Neural progenitor cell (in vitro differentiated cells): ENCODE data around the gene MSLN. TPM values are rescaled to one million over a fixed set of nuclear protein-coding genes. Genes with fewer than 3 reads are reported as not detected.

Experiments
- DNase-seq: peaks from one replicate; pipeline ENCODE4 v3.0.0-alpha.2; 2016; ENCODE audit warnings: low spot score
- H2AFZ ChIP-seq: fragments of 200-600 bp; sonication (generic); replicated peaks from 2 replicates; pipeline ENCODE4 v1.6.1; 2016; ENCODE audit warnings: antibody characterized with exemption
- H3F3A ChIP-seq: fragments of 200-600 bp; sonication (generic); 2 replicates; pipeline ENCODE4 v1.6.1; 2016; ENCODE audit warnings: antibody characterized with exemption, low read depth
- H3K27ac ChIP-seq: fragments of 200-600 bp; sonication (generic); 2 replicates; pipeline ENCODE4 v1.5.1; 2016; ENCODE audit warnings: mild to moderate bottlenecking
- H3K27me3 ChIP-seq: fragments of 200-600 bp; sonication (generic); 2 replicates; pipeline ENCODE4 v1.6.1; 2016; ENCODE audit warnings: mild to moderate bottlenecking, moderate library complexity
- H3K36me3 ChIP-seq: fragments of 200-600 bp; sonication (generic); 2 replicates; pipeline ENCODE4 v1.5.1; 2016
- H3K4me1 ChIP-seq: fragments of 200-600 bp; sonication (generic); 2 replicates; pipeline ENCODE4 v1.6.1; 2016; ENCODE audit warnings: mixed run types
- H3K4me2 ChIP-seq: fragments of 200-600 bp; sonication (generic); 2 replicates; pipeline ENCODE4 v1.6.1; 2016
- H3K4me3 ChIP-seq: fragments of 200-600 bp; sonication (generic); 2 replicates; pipeline ENCODE4 v1.5.1; 2016
- H3K79me2 ChIP-seq: fragments of 200-600 bp; sonication (generic); 2 replicates; pipeline ENCODE4 v1.6.1; 2016; ENCODE audit warnings: low read depth
- H3K9ac ChIP-seq: fragments of 200-600 bp; sonication (generic); 2 replicates; pipeline ENCODE4 v1.6.1; 2016
- H3K9me3 ChIP-seq: fragments of 200-600 bp; sonication (generic); 2 replicates; pipeline ENCODE4 v1.5.1; 2016; ENCODE audit warnings: low read depth
- H4K20me1 ChIP-seq: fragments of 200-600 bp; sonication (generic); 2 replicates; pipeline ENCODE4 v1.6.1; 2016; ENCODE audit warnings: low read depth
- H3K27ac Mint-ChIP-seq: 3 replicates; pipeline ENCODE4 v1.8.0; 2021; ENCODE audit warnings: mixed read lengths
- H3K27me3 Mint-ChIP-seq: 2 replicates; pipeline ENCODE4 v1.8.0; 2022; ENCODE audit warnings: low read depth, mild to moderate bottlenecking, inconsistent platforms, moderate library complexity, mixed read lengths; ENCODE audit not compliant: insufficient read depth
- H3K36me3 Mint-ChIP-seq: 3 replicates; pipeline ENCODE4 v1.8.0; 2021; ENCODE audit warnings: mixed read lengths
- H3K4me1 Mint-ChIP-seq: 3 replicates; pipeline ENCODE4 v1.8.0; 2021; ENCODE audit warnings: mixed read lengths
- H3K4me3 Mint-ChIP-seq: 3 replicates; pipeline ENCODE4 v1.8.0; 2021; ENCODE audit warnings: mild to moderate bottlenecking, moderate library complexity, mixed read lengths
- H3K9me3 Mint-ChIP-seq: 3 replicates; pipeline ENCODE4 v1.8.0; 2020; ENCODE audit warnings: mixed read lengths
- CTCF ChIP-seq: fragments of 200-600 bp; sonication (generic); IDR thresholded peaks from 2 replicates; pipeline ENCODE4 v1.5.1; 2017; ENCODE audit warnings: antibody characterized with exemption, mild to moderate bottlenecking
- EZH2 ChIP-seq: fragments of 200-600 bp; sonication (generic); IDR thresholded peaks from 2 replicates; pipeline ENCODE4 v1.6.1; 2017; ENCODE audit warnings: antibody characterized with exemption, mild to moderate bottlenecking, moderate library complexity
- EZH2phosphoT487 ChIP-seq: fragments of 200-600 bp; sonication (generic); IDR thresholded peaks from 2 replicates; pipeline ENCODE4 v1.6.1; 2017; ENCODE audit warnings: antibody characterized with exemption
- total RNA-seq: library from RNA; depleted of rRNA; stranded (reverse); fragments of >200 nt; gene quantifications from 2 replicates; pipeline ENCODE4 v1.2.3, GENCODE V29; 2015; ENCODE audit warnings: low replicate concordance

Gene MSLN
- total RNA-seq, 1 donor from 2014 or later: 0.82 TPM

GRCh38 chr16:780296-780695 lies 19.8 kb downstream of the MSLN start:
- Mint-ChIP-seq H3K4me1 (peaks cover 4% of the 10 kb centered on the region), H3K27me3 (peaks cover 10% of the 10 kb centered on the region), H3K36me3 (no peaks in the 10 kb centered on the region), H3K9me3 (no peaks in the 10 kb centered on the region), H3K27ac (no peak overlapping the region), H3K4me3 (peak overlapping the region; percentile 15)
- Histone ChIP-seq H3K9ac (no peak overlapping the region), H3K27ac (no peak overlapping the region), H3K9me3 (no peaks in the 10 kb centered on the region), H3K4me2 (no peak overlapping the region), H3K36me3 (no peaks in the 10 kb centered on the region), H4K20me1 (no peaks in the 10 kb centered on the region), H3K27me3 (peaks cover 42% of the 10 kb centered on the region), H2AFZ (no peak overlapping the region), H3K4me3 (no peak overlapping the region), H3K79me2 (no peaks in the 10 kb centered on the region), H3F3A (no peaks in the 10 kb centered on the region), H3K4me1 (no peaks in the 10 kb centered on the region)
- no peak for TF ChIP-seq CTCF
- no peak for TF ChIP-seq EZH2
- no peak for TF ChIP-seq EZH2phosphoT487
- DNase-seq: no peak

GRCh38 chr16:781346-782010 lies 20.9 kb downstream of the MSLN start:
- Histone ChIP-seq H4K20me1 (peaks cover 8% of the 10 kb centered on the region), H3K9me3 (no peaks in the 10 kb centered on the region), H3K27ac (no peak overlapping the region), H3K27me3 (peaks cover 42% of the 10 kb centered on the region), H3K79me2 (no peaks in the 10 kb centered on the region), H3K9ac (no peak overlapping the region), H2AFZ (no peak overlapping the region), H3K4me2 (no peak overlapping the region), H3F3A (peaks cover 3% of the 10 kb centered on the region), H3K4me3 (no peak overlapping the region), H3K4me1 (no peaks in the 10 kb centered on the region), H3K36me3 (no peaks in the 10 kb centered on the region)
- Mint-ChIP-seq H3K4me3 (no peak overlapping the region), H3K27ac (no peak overlapping the region), H3K4me1 (peaks cover 4% of the 10 kb centered on the region), H3K9me3 (no peaks in the 10 kb centered on the region), H3K27me3 (peaks cover 10% of the 10 kb centered on the region), H3K36me3 (no peaks in the 10 kb centered on the region)
- no peak for DNase-seq
- TF ChIP-seq EZH2 (no peak), CTCF (no peak), EZH2phosphoT487 (no peak)

DNA sequence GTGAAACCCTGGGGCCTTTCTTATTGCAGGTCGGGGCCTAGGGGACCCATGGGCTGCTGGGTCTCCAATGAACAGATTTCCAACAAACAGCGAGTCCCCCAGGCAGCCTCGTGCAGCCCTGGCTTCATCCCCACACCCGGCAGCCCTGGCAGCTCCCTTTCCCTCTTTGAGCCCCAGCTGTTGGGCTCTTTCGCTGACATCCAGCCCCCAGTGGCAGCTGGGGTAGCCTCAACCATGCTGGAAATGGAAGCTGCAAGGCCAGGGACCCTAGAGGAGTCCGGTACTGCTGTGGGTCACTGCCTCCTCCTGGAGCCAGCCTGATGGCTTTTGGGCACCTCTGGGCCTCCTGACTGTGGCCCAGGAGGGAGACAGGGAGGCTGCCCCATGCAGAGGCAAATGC lies 21.7 kb downstream of the MSLN start:
- Mint-ChIP-seq H3K4me1 (peaks cover 4% of the 10 kb centered on the region), H3K4me3 (no peak overlapping the region), H3K27me3 (peaks cover 7% of the 10 kb centered on the region), H3K36me3 (no peaks in the 10 kb centered on the region), H3K27ac (no peak overlapping the region), H3K9me3 (no peaks in the 10 kb centered on the region)
- Histone ChIP-seq H3K4me1 (no peaks in the 10 kb centered on the region), H3F3A (peaks cover 3% of the 10 kb centered on the region), H3K27ac (no peak overlapping the region), H4K20me1 (peaks cover 16% of the 10 kb centered on the region), H2AFZ (no peak overlapping the region), H3K9ac (no peak overlapping the region), H3K4me3 (no peak overlapping the region), H3K27me3 (peaks cover 42% of the 10 kb centered on the region), H3K4me2 (no peak overlapping the region), H3K36me3 (no peaks in the 10 kb centered on the region), H3K9me3 (no peaks in the 10 kb centered on the region), H3K79me2 (peaks cover 2% of the 10 kb centered on the region)
- no peak for TF ChIP-seq EZH2phosphoT487
- no peak for TF ChIP-seq CTCF
- no peak for TF ChIP-seq EZH2
- no peak for DNase-seq
